Activated CD8-positive, alpha-beta memory T cell treated with anti-CD3 and anti-CD28 coated beads, Interleukin-2, amount 50 U/mL, for 4 hours (primary cell): ENCODE measurements around the gene NAP1L1.
"Not testable (repeated sequence)": the region's sequence is repeated elsewhere in the genome, so short reads cannot be mapped to it uniquely, and the experiment has no call there.

Experiments
- DNase-seq: peaks from one replicate; pipeline ENCODE4 v3.0.0-alpha.2; 2020

The NAP1L1 gene

GRCh38 chr12:76020281-76020680 lies 64.2 kb downstream of the NAP1L1 start:
- peak; percentile 67 for DNase-seq

- no peak for DNase-seq
These were observed 65.8 kb downstream of the NAP1L1 start for GRCh38 chr12:76018672-76019071.

- DNase-seq = no peak
These were observed 66.4 kb downstream of the NAP1L1 start for GRCh38 chr12:76018111-76018510.

GRCh38 chr12:76014007-76014406 lies 70.5 kb downstream of the NAP1L1 start:
- no peak for DNase-seq

GRCh38 chr12:76013603-76014002 lies 70.9 kb downstream of the NAP1L1 start:
- no peak for DNase-seq

- no peak for DNase-seq
These were observed 71.8 kb downstream of the NAP1L1 start for GRCh38 chr12:76012644-76013043.

- DNase-seq = no peak
These were observed 73.6 kb downstream of the NAP1L1 start for GRCh38 chr12:76010732-76011458.

- DNase-seq = no peak
These were observed 76.1 kb downstream of the NAP1L1 start for GRCh38 chr12:76008428-76008827.

GRCh38 chr12:76007640-76008039 lies 76.8 kb downstream of the NAP1L1 start:
- DNase-seq = no peak

- no peak for DNase-seq
These were observed 78.2 kb downstream of the NAP1L1 start for GRCh38 chr12:76006028-76006925.

GRCh38 chr12:76003355-76003638 lies 81.2 kb downstream of the NAP1L1 start:
- DNase-seq = no peak

GRCh38 chr12:76002598-76003354 lies 81.7 kb downstream of the NAP1L1 start:
- no peak for DNase-seq

- DNase-seq = no peak
These were observed 86.0 kb downstream of the NAP1L1 start for GRCh38 chr12:75998292-75999063.

- DNase-seq = no peak
These were observed 86.8 kb downstream of the NAP1L1 start for GRCh38 chr12:75997658-75998057.

- no peak for DNase-seq
These were observed 87.5 kb downstream of the NAP1L1 start for GRCh38 chr12:75996861-75997447.

GRCh38 chr12:75995691-75996090 lies 88.8 kb downstream of the NAP1L1 start:
- DNase-seq = no peak

GRCh38 chr12:75994069-75994740 lies 90.3 kb downstream of the NAP1L1 start:
- DNase-seq = no peak

GRCh38 chr12:75991753-75992152 lies 92.7 kb downstream of the NAP1L1 start:
- DNase-seq = no peak

GRCh38 chr12:75990189-75990912 lies 94.1 kb downstream of the NAP1L1 start:
- no peak for DNase-seq

- DNase-seq = not testable (repeated sequence)
These were observed 96.8 kb downstream of the NAP1L1 start for GRCh38 chr12:75987709-75988108.
